Panc1 (cell line): Measurements from ENCODE around the gene NPL. TPM values are rescaled to one million over a fixed set of nuclear protein-coding genes. Genes with fewer than 3 reads are reported as not detected.

Source experiments
- ATAC-seq: fragments of 200-7000 bp; cut with Tn5 transposase; 2 replicates; pipeline ENCODE4 v1.9.1; 2020; ENCODE audit warnings: mild to moderate bottlenecking, moderate library complexity
- BruUV-seq: library from RNA; stranded (reverse); fragments of 400-500 nt; replicated peaks from 2 replicates; lab custom pipeline; 2021; lab: Mats Ljungman, UMichigan
- CTCF ChIA-PET: fragments of 300-600 bp; sonication (Branson Sonifier 250); formaldehyde crosslinking; loops from one replicate; lab custom pipeline; 2022; ENCODE audit warnings: antibody characterized with exemption; lab: Charles Lee
- POLR2A ChIA-PET: fragments of 300-600 bp; sonication (Branson Sonifier 250); formaldehyde crosslinking; loops from one replicate; lab custom pipeline; 2022; ENCODE audit warnings: antibody characterized with exemption; lab: Charles Lee
- DNase-seq: peaks from one replicate; pipeline ENCODE4 v3.0.0-alpha.2; 2010; ENCODE audit warnings: low read depth, low spot score
- H3K27ac ChIP-seq: 2 replicates; pipeline ENCODE4 v1.5.1; 2011; ENCODE audit warnings: mild to moderate bottlenecking, low read length, inconsistent platforms
- H3K27me3 ChIP-seq: fragments of 200-500 bp; sonication (Bioruptor generic); 2 replicates; pipeline ENCODE4 v1.6.0; 2014; ENCODE audit warnings: low read length, inconsistent platforms; ENCODE audit not compliant: control insufficient read depth, insufficient read depth
- H3K36me3 ChIP-seq: fragments of 200-500 bp; sonication (Bioruptor generic); 2 replicates; pipeline ENCODE4 v1.5.1; 2014; ENCODE audit warnings: inconsistent platforms, mild to moderate bottlenecking, low read length, moderate library complexity; ENCODE audit not compliant: control insufficient read depth, insufficient read depth
- H3K4me1 ChIP-seq: 2 replicates; pipeline ENCODE4 v1.5.1; 2011; ENCODE audit warnings: inconsistent platforms, mild to moderate bottlenecking, low read length, moderate library complexity; ENCODE audit not compliant: control insufficient read depth, insufficient read depth
- H3K4me3 ChIP-seq, 2 experiments: 2 replicates each; pipeline ENCODE4 v1.5.1; 2011 to 2012; ENCODE audit warnings: low read depth in 2 of 2, low read length in 2 of 2, mild to moderate bottlenecking in 2 of 2, inconsistent platforms in 1 of 2, moderate library complexity in 1 of 2
- H3K9me3 ChIP-seq: fragments of 200-500 bp; sonication (Bioruptor generic); 2 replicates; pipeline ENCODE4 v1.5.1; 2014; ENCODE audit warnings: low read depth, mild to moderate bottlenecking, inconsistent platforms, low read length, moderate library complexity; ENCODE audit not compliant: control insufficient read depth, insufficient read depth
- CTCF ChIP-seq: fragments of 450-650 bp; IDR thresholded peaks from 2 replicates; pipeline ENCODE4 v1.5.1; 2017; ENCODE audit warnings: mild to moderate bottlenecking
- POLR2AphosphoS5 ChIP-seq: IDR thresholded peaks from 2 replicates; pipeline ENCODE4 v1.6.1; 2012; ENCODE audit warnings: mild to moderate bottlenecking, low read depth, low read length, moderate library complexity
- REST ChIP-seq, 2 experiments: IDR thresholded peaks; 2 replicates each; pipeline ENCODE4 v1.6.1; 2011 to 2012; ENCODE audit warnings: low read depth in 2 of 2, control low read depth in 1 of 2, low read length in 1 of 2, mild to moderate bottlenecking in 1 of 2, moderate library complexity in 1 of 2; ENCODE audit not compliant: insufficient read depth in 1 of 2
- SIN3A ChIP-seq: IDR thresholded peaks from 2 replicates; pipeline ENCODE4 v1.6.1; 2012; ENCODE audit warnings: low read depth, mild to moderate bottlenecking, low read length, moderate library complexity, borderline replicate concordance; ENCODE audit not compliant: insufficient read depth
- TCF7L2 ChIP-seq: IDR thresholded peaks from 2 replicates; pipeline ENCODE4 v1.6.1; 2011; ENCODE audit warnings: mild to moderate bottlenecking, low read depth, low read length, inconsistent platforms
- in situ Hi-C: cut with HindIII; loops from 2 replicates; pipeline ENCODE4 v1.10.0; 2016; ENCODE audit warnings: low sequenced_read_pairs, low pct_unique_long_range_greater_than_20kb
- intact Hi-C: fragments of 100-400 bp; cut with micrococcal nuclease; formaldehyde crosslinking; loops from one replicate; pipeline ENCODE4 v1.10.0; 2022; ENCODE audit not compliant: unreplicated experiment
- total RNA-seq: library from RNA; stranded (reverse); gene quantifications from one replicate; pipeline ENCODE4 v1.2.1, GENCODE V29; 2021; ENCODE audit not compliant: unreplicated experiment

Gene NPL
- total RNA-seq, 1 experiment from 2014 or later = 0.90 TPM

- Histone ChIP-seq H3K4me1 (no peaks in the 10 kb centered on the region), H3K9me3 (no peaks in the 10 kb centered on the region), H3K36me3 (peaks cover 89% of the 10 kb centered on the region), H3K27ac (no peak overlapping the region), H3K4me3 (no peak overlapping the region), H3K27me3 (no peaks in the 10 kb centered on the region)
- DNase-seq (no peak), ATAC-seq (no peak)
- in situ Hi-C loops = no loop called here
- BruUV-seq = no TSS peak
- POLR2A ChIA-PET = no interaction called here
- CTCF ChIA-PET = no interaction called here
- intact Hi-C loops = no loop called here
- TF ChIP-seq REST (IDR thresholded peaks at IDR 0.05; ENCODE audit: insufficient read depth in 1 of 2, low read depth in 2 of 2, low read length in 1 of 2) (no peak), SIN3A (no peak), POLR2AphosphoS5 (no peak), CTCF (no peak), TCF7L2 (no peak)
Observed at GRCh38 chr1:182863940-182864339, 74.4 kb downstream of the NPL start.

- intact Hi-C loops (no loop called here), in situ Hi-C loops (no loop called here)
- ChIA-PET CTCF (no interaction called here), POLR2A (no interaction called here)
- BruUV-seq = no TSS peak
- H3K36me3 ChIP-seq = peaks cover 83% of the 10 kb centered on the region
- H3K27ac ChIP-seq = no peak overlapping the region
- ATAC-seq (no peak), DNase-seq (no peak)
- H3K9me3 ChIP-seq = no peaks in the 10 kb centered on the region
- no peaks in the 10 kb centered on the region for H3K4me1 ChIP-seq
- no peaks in the 10 kb centered on the region for H3K27me3 ChIP-seq
- no peak for TF ChIP-seq POLR2AphosphoS5
- no peak for TF ChIP-seq SIN3A
- no peak for TF ChIP-seq CTCF
- no peak for TF ChIP-seq TCF7L2
- no peak for TF ChIP-seq REST (IDR thresholded peaks at IDR 0.05; ENCODE audit: insufficient read depth in 1 of 2, low read depth in 2 of 2, low read length in 1 of 2)
- no peak overlapping the region for H3K4me3 ChIP-seq
Observed at GRCh38 chr1:182867861-182868260, 78.3 kb downstream of the NPL start.
